ENCODE measurements around the gene CEPT1.

CEPT1 gene

DNA sequence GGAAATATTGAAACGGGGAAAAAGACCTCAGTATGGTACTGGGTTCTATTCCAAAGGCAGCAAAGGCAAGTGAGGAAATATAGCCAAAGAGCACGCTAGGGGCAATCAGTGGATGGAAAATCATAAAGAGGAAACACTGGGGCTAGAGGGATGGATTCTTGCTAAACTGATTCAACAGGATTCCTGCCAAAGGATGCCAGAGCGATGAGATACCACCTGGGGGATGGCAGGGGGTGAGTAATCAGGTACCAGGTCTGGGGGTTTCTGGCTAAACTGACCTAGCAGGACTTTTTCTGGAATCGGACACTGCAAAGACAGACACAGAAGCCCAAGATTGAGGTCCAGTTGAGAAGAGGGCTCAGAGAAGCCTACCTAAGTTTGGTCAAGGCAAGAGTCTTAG, 94.2 kb downstream of the CEPT1 start:
- DNase-seq: no peak
